GM21786 (cell line): ENCODE data around the gene NSUN2.
A peak's percentile ranks its signal among the peaks of the same experiment; 100 is the strongest.
"Not testable (repeated sequence)": the region's sequence is repeated elsewhere in the genome, so short reads cannot be mapped to it uniquely, and the experiment has no call there.

Experiments
- ATAC-seq: cut with Tn5 transposase; IDR thresholded peaks from one replicate; pipeline ENCODE4 v1.9.1; 2021; ENCODE audit not compliant: unreplicated experiment

Gene NSUN2

GRCh38 chr5:6632888-6633468 lies at the start of gene NSUN2, which contains the start of gene SRD5A1:
TSS of gene NSUN2 (minus strand) at chr5:6633044. CDS start at chr5:6632979, 65 bp downstream.
TSS of gene SRD5A1 (plus strand) at chr5:6633440. CDS start at chr5:6633577, 137 bp downstream.
- peak; percentile 90 for ATAC-seq

- ATAC-seq: no peak
Measured at GRCh38 chr5:6682239-6682638, 49.4 kb upstream of the NSUN2 start.

- no peak for ATAC-seq
Measured at GRCh38 chr5:6681682-6682081, 48.8 kb upstream of the NSUN2 start.

- ATAC-seq: no peak
Measured at GRCh38 chr5:6680922-6681321, 48.1 kb upstream of the NSUN2 start.

GRCh38 chr5:6678385-6678784 lies 45.5 kb upstream of the NSUN2 start:
- ATAC-seq: no peak

GRCh38 chr5:6676702-6677101 lies 43.9 kb upstream of the NSUN2 start:
- no peak for ATAC-seq

GRCh38 chr5:6675784-6676491 lies 43.1 kb upstream of the NSUN2 start:
- no peak for ATAC-seq

- no peak for ATAC-seq
Measured at GRCh38 chr5:6674886-6675285, 42.0 kb upstream of the NSUN2 start.

- no peak for ATAC-seq
Measured at GRCh38 chr5:6674421-6674820, 41.6 kb upstream of the NSUN2 start.

- ATAC-seq: no peak
Measured at GRCh38 chr5:6673963-6674362, 41.1 kb upstream of the NSUN2 start.

- ATAC-seq: no peak
Measured at GRCh38 chr5:6673031-6673430, 40.2 kb upstream of the NSUN2 start.

GRCh38 chr5:6668717-6669116 lies 35.9 kb upstream of the NSUN2 start:
- not testable (repeated sequence) for ATAC-seq

- ATAC-seq: no peak
Measured at GRCh38 chr5:6667648-6668047, 34.8 kb upstream of the NSUN2 start.

GRCh38 chr5:6666762-6667161 lies 33.9 kb upstream of the NSUN2 start:
- ATAC-seq: no peak

GRCh38 chr5:6660688-6661087 lies 27.8 kb upstream of the NSUN2 start:
- peak; percentile 40 for ATAC-seq

GRCh38 chr5:6659941-6660684 lies 27.3 kb upstream of the NSUN2 start:
- peak; percentile 84 for ATAC-seq

- ATAC-seq: no peak
Measured at GRCh38 chr5:6656680-6657079, 23.8 kb upstream of the NSUN2 start.

GRCh38 chr5:6655432-6655831 lies 22.6 kb upstream of the NSUN2 start:
- no peak for ATAC-seq

- ATAC-seq: peak; percentile 96
Measured at GRCh38 chr5:6652025-6652424, 19.2 kb upstream of the NSUN2 start.

- no peak for ATAC-seq
Measured at GRCh38 chr5:6649681-6650080, 16.8 kb upstream of the NSUN2 start.

- ATAC-seq: no peak
Measured at GRCh38 chr5:6649186-6649585, 16.3 kb upstream of the NSUN2 start.
